Activated naive CD4-positive, alpha-beta T cell treated with anti-CD3 and anti-CD28 coated beads for 36 hours (primary cell): ENCODE data around the gene MICAL3. TPM values are rescaled to one million over a fixed set of nuclear protein-coding genes. Genes with fewer than 3 reads are reported as not detected.

ENCODE experiments used
- CTCF ChIA-PET: fragments of 350-600 bp; sonication (Branson Sonifier 250); formaldehyde crosslinking; loops from one replicate; lab custom pipeline; 2021; ENCODE audit warnings: antibody characterized with exemption; lab: Charles Lee
- DNase-seq: peaks from one replicate; pipeline ENCODE4 v3.0.0-alpha.2; 2020
- H3K27ac Mint-ChIP-seq: one replicate; pipeline ENCODE4 v1.8.0; 2021; ENCODE audit warnings: mild to moderate bottlenecking, mixed read lengths
- H3K27me3 Mint-ChIP-seq: one replicate; pipeline ENCODE4 v1.8.0; 2021; ENCODE audit warnings: low read depth, mixed read lengths
- H3K36me3 Mint-ChIP-seq: one replicate; pipeline ENCODE4 v1.8.0; 2021; ENCODE audit warnings: low read depth, mixed read lengths
- H3K4me1 Mint-ChIP-seq: one replicate; pipeline ENCODE4 v1.8.0; 2021; ENCODE audit warnings: low read depth, mixed read lengths
- H3K4me3 Mint-ChIP-seq: one replicate; pipeline ENCODE4 v1.8.0; 2021; ENCODE audit warnings: mild to moderate bottlenecking, moderate library complexity, mixed read lengths
- H3K9me3 Mint-ChIP-seq: one replicate; pipeline ENCODE4 v1.8.0; 2021; ENCODE audit warnings: mixed read lengths
- intact Hi-C: fragments of 100-400 bp; cut with micrococcal nuclease; formaldehyde crosslinking; loops from one replicate; pipeline ENCODE4 v1.15.1; 2023
- total RNA-seq, 2 experiments: library from RNA; stranded (reverse); gene quantifications; one replicate each; pipeline ENCODE4 v1.2.3, GENCODE V29; 2021

Gene MICAL3
- total RNA-seq, 2 experiments from 2014 or later = 21.0 to 25.8 TPM

GRCh38 chr22:17822087-17822486, 202.3 kb downstream of the MICAL3 start:
- intact Hi-C loops = no loop called here

GRCh38 chr22:17820879-17821439, 203.4 kb downstream of the MICAL3 start:
- Mint-ChIP-seq H3K9me3 (no peaks in the 10 kb centered on the region), H3K4me3 (no peak overlapping the region), H3K4me1 (no peaks in the 10 kb centered on the region), H3K36me3 (no peaks in the 10 kb centered on the region), H3K27ac (no peak overlapping the region), H3K27me3 (no peaks in the 10 kb centered on the region)
- intact Hi-C loops = no loop called here
- CTCF ChIA-PET = interaction anchor here (1.1 kb wide), 1 partner anchor 255 kb away, joined by 3 read pairs; no protein-coding TSS in a partner anchor
- no peak for DNase-seq

More at GRCh38 chr22:17822087-17822486, 202.3 kb downstream of the MICAL3 start:
- Mint-ChIP-seq H3K27ac (no peak overlapping the region), H3K36me3 (no peaks in the 10 kb centered on the region), H3K27me3 (no peaks in the 10 kb centered on the region), H3K4me1 (no peaks in the 10 kb centered on the region), H3K9me3 (no peaks in the 10 kb centered on the region), H3K4me3 (no peak overlapping the region)
- CTCF ChIA-PET = interaction anchor here (0.9 to 1.1 kb wide), 3 partner anchors 9 to 254 kb away, joined by 3 to 4 read pairs (median 4); no protein-coding TSS in a partner anchor
- DNase-seq = no peak

GRCh38 chr22:17818649-17819048, 205.7 kb downstream of the MICAL3 start:
- Mint-ChIP-seq H3K4me3 (no peak overlapping the region), H3K9me3 (no peaks in the 10 kb centered on the region), H3K4me1 (no peaks in the 10 kb centered on the region), H3K27ac (no peak overlapping the region), H3K36me3 (no peaks in the 10 kb centered on the region), H3K27me3 (no peaks in the 10 kb centered on the region)
- no peak for DNase-seq
- intact Hi-C loops = no loop called here
- CTCF ChIA-PET = interaction anchor here (0.6 kb wide), 1 partner anchor 318 kb away, joined by 3 read pairs; no protein-coding TSS in a partner anchor

GRCh38 chr22:17818180-17818579, 206.2 kb downstream of the MICAL3 start:
- DNase-seq = no peak
- Mint-ChIP-seq H3K36me3 (no peaks in the 10 kb centered on the region), H3K4me1 (no peaks in the 10 kb centered on the region), H3K27me3 (no peaks in the 10 kb centered on the region), H3K9me3 (no peaks in the 10 kb centered on the region), H3K4me3 (no peak overlapping the region), H3K27ac (no peak overlapping the region)
- intact Hi-C loops = no loop called here
- CTCF ChIA-PET = no interaction called here

- CTCF ChIA-PET = interaction anchor here (1.5 kb wide), 1 partner anchor 33 kb away, joined by 3 read pairs; no protein-coding TSS in a partner anchor
- intact Hi-C loops = no loop called here
- H3K27me3 Mint-ChIP-seq = no peaks in the 10 kb centered on the region
- DNase-seq = no peak
- no peak overlapping the region for H3K4me3 Mint-ChIP-seq
- H3K4me1 Mint-ChIP-seq = no peaks in the 10 kb centered on the region
- H3K9me3 Mint-ChIP-seq = no peaks in the 10 kb centered on the region
- no peak overlapping the region for H3K27ac Mint-ChIP-seq
- H3K36me3 Mint-ChIP-seq = no peaks in the 10 kb centered on the region
Measured at GRCh38 chr22:17817511-17818065, 206.8 kb downstream of the MICAL3 start.

- Mint-ChIP-seq H3K27me3 (no peaks in the 10 kb centered on the region), H3K36me3 (no peaks in the 10 kb centered on the region), H3K9me3 (no peaks in the 10 kb centered on the region), H3K27ac (no peak overlapping the region), H3K4me3 (no peak overlapping the region), H3K4me1 (no peaks in the 10 kb centered on the region)
- intact Hi-C loops = no loop called here
- CTCF ChIA-PET = interaction anchor here (1.5 kb wide), 1 partner anchor 32 kb away, joined by 3 read pairs; no protein-coding TSS in a partner anchor
- DNase-seq = no peak
Measured at GRCh38 chr22:17817079-17817478, 207.3 kb downstream of the MICAL3 start.

- intact Hi-C loops = no loop called here
- Mint-ChIP-seq H3K4me3 (no peak overlapping the region), H3K36me3 (no peaks in the 10 kb centered on the region), H3K9me3 (no peaks in the 10 kb centered on the region), H3K27me3 (no peaks in the 10 kb centered on the region), H3K27ac (no peak overlapping the region), H3K4me1 (no peaks in the 10 kb centered on the region)
- no peak for DNase-seq
- CTCF ChIA-PET = interaction anchor here (1.5 kb wide), 1 partner anchor 32 kb away, joined by 3 read pairs; no protein-coding TSS in a partner anchor
Measured at GRCh38 chr22:17816649-17817048, 207.7 kb downstream of the MICAL3 start.

GRCh38 chr22:17815703-17816254, 208.6 kb downstream of the MICAL3 start:
- Mint-ChIP-seq H3K9me3 (no peaks in the 10 kb centered on the region), H3K4me3 (no peak overlapping the region), H3K36me3 (peaks cover 1% of the 10 kb centered on the region), H3K4me1 (no peaks in the 10 kb centered on the region), H3K27ac (no peak overlapping the region), H3K27me3 (no peaks in the 10 kb centered on the region)
- CTCF ChIA-PET = interaction anchor here (1.4 to 1.5 kb wide), 2 partner anchors 31 to 73 kb away, joined by 3 to 4 read pairs; no protein-coding TSS in a partner anchor
- DNase-seq = no peak
- intact Hi-C loops = no loop called here

- no peaks in the 10 kb centered on the region for H3K9me3 Mint-ChIP-seq
- no peak overlapping the region for H3K27ac Mint-ChIP-seq
- no peak for DNase-seq
- H3K36me3 Mint-ChIP-seq = peaks cover 2% of the 10 kb centered on the region
- intact Hi-C loops = no loop called here
- H3K27me3 Mint-ChIP-seq = no peaks in the 10 kb centered on the region
- H3K4me3 Mint-ChIP-seq = no peak overlapping the region
- no peaks in the 10 kb centered on the region for H3K4me1 Mint-ChIP-seq
- CTCF ChIA-PET = interaction anchor here (1.4 kb wide), 1 partner anchor 72 kb away, joined by 4 read pairs; no protein-coding TSS in a partner anchor
Measured at GRCh38 chr22:17814830-17815229, 209.5 kb downstream of the MICAL3 start.

GRCh38 chr22:17814084-17814483, 210.3 kb downstream of the MICAL3 start:
- intact Hi-C loops = no loop called here
- CTCF ChIA-PET = no interaction called here
- Mint-ChIP-seq H3K27ac (no peak overlapping the region), H3K4me3 (no peak overlapping the region), H3K4me1 (no peaks in the 10 kb centered on the region), H3K9me3 (no peaks in the 10 kb centered on the region), H3K36me3 (peaks cover 3% of the 10 kb centered on the region), H3K27me3 (no peaks in the 10 kb centered on the region)
- DNase-seq = no peak

- Mint-ChIP-seq H3K27ac (no peak overlapping the region), H3K36me3 (peaks cover 10% of the 10 kb centered on the region), H3K9me3 (no peaks in the 10 kb centered on the region), H3K4me1 (no peaks in the 10 kb centered on the region), H3K27me3 (no peaks in the 10 kb centered on the region), H3K4me3 (no peak overlapping the region)
- intact Hi-C loops = no loop called here
- DNase-seq = no peak
- CTCF ChIA-PET = no interaction called here
Measured at GRCh38 chr22:17811119-17811518, 213.2 kb downstream of the MICAL3 start.

GRCh38 chr22:17810570-17811116, 213.7 kb downstream of the MICAL3 start:
- intact Hi-C loops = no loop called here

More at GRCh38 chr22:17810570-17811116, 213.7 kb downstream of the MICAL3 start:
- H3K9me3 Mint-ChIP-seq = no peaks in the 10 kb centered on the region
- no peak overlapping the region for H3K4me3 Mint-ChIP-seq
- H3K27ac Mint-ChIP-seq = no peak overlapping the region
- DNase-seq = no peak
- peaks cover 10% of the 10 kb centered on the region for H3K36me3 Mint-ChIP-seq
- H3K27me3 Mint-ChIP-seq = no peaks in the 10 kb centered on the region
- CTCF ChIA-PET = no interaction called here
- H3K4me1 Mint-ChIP-seq = no peaks in the 10 kb centered on the region
